NCI-H2107 treated with DMSO at 0.1 percent for 48 hours (cell line): Measurements from ENCODE around the gene ATG5.

Experiments used
- DNase-seq: peaks from one replicate; lab custom pipeline; 2025; ENCODE audit not compliant: unreplicated experiment; lab: John Stamatoyannopoulos, UW

Gene ATG5

DNA sequence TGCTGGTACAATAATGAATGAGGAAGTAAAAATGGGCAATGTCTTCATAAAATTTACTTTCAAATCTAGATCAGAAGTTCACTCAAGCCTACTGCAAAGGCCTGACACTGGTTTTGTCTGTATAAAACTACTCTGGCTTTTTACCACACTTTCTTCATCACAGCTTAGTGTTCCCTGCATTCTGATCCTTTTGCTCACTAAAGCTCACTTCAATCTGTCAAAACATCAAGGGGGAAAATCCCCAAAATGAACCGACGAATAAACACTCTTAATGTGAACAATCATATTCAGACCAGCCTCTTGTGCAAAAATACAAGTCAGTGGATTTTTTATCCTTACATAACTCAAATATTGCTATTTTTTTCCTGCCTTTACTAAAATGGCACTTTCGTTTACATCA lies 140.9 kb downstream of the ATG5 start:
- DNase-seq, result no peak

DNA sequence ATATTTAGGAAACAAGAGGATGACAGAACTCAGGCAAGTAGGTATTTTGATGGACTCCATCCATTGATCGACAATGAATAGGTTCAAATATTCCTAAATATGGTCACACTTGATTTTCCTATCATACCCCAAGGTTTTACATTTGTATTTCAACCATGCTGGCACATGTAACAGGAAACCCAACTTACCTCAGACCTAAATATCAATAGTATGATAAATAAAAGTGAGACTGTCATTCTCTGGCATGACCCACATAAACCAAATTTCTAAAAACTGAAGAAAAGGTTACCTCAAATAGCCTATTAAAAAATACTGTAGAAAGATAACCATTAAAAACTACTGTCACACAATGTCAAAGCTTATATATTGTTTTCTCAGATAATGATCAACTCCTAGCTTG lies 142.1 kb downstream of the ATG5 start:
- DNase-seq, result no peak

DNA sequence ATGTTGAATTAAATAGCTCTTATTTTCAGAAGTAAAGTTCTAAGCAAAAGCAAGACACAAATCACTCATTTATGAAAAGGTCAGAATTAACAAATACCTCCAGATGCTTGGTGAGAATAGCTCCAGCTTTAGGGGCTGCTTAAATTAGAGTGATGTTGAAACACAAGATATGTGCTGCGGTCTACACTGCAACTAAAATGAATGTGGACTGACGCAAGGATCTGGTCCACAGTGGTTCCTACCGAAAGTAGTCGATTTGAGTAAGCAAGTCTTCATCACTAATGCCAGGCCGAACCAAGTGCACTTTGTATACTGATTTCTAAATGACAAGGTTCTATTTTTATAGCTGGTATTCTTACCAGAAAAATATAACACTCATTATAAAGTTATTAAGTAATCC lies 143.1 kb downstream of the ATG5 start:
- no peak for DNase-seq

DNA sequence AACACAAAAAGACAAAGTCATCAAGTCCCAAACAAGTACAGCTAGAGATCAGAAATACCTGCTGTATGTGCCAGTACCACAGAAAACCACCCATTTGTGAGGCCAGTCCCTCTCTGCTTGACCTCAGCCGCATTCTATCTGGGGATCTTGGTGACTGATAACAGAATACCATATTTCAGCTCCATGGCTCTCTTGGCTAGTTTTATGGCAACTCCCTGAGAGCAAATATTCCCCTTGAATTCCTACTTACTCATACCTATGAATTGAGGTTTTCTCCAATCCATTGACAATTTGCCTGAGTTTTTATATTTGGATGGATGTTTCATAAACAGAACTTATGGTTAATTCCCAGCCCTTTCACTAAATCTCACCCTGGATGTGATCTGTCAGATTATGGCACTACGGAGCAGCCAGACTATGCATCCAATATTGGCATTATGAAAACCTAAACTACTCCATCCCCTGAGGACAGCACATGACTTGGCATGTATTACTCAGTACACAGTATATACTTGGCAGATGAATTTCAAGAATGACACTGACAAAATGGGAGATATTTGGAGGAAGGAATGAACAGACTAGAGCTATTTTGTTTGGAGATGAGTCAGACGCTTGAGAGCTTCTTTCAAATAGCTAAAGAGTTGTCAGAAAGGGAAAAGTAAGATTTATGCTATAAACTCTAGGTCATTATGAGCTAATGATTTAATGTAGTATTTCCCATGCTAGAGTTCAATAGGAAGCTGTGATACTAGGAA lies 143.7 kb downstream of the ATG5 start:
- DNase-seq, result no peak

DNA sequence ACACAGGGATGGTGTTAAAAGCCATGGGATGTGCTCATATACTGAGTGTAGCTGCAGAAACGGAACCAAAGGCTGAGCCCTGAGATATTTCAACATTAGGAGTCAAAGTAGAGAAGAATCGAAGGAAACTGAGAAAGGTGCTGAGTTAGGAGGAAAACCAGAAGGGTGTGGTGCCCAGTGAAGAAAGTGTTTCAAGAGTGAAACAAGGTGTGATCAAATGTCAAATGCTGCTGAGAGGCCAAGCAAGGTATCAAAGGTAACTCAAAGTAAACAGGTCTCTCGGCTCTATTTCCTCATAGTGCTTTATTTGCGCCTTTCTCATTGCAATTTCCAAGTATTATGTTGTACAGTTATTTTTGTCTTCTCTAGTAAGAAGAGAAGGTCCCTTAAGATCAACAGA lies 145.4 kb downstream of the ATG5 start:
- no peak for DNase-seq

DNA sequence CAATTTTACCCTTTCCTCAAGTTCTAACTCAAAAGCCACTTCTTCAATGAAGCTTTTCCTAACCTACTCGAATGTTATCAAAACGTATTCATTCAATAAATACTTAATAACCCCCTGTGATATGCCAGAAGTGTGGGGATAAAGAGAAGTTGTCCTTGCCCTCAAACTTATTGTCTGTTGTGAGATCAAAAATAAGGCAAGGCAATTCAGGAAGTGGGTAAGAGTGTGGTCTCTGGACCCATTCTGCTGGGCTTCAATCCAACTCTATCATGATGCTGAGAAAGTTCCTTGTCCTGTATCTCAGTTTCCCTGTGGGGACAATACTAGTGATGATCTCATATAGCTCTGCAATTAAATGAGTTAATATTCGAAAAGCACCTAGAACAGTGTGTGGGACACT lies 146.7 kb downstream of the ATG5 start:
- no peak for DNase-seq

DNA sequence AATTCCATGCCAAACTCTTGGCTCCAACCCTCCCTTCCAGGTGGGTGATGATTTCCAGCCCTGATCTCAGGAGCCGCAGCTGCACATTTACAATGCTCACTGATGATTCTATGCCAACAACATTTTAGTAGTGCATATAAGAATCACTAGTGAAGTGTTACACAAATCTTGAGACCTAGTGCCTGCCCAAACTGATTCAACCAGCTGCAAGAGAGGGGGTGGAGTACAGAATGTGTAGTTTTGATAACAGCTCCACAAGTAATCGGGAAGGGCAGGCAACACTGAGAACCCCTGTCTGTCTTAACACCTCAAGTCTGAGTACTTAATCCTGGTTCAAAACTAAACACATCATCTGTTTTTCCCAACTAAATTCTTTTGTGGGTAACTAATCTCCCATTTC lies 147.8 kb downstream of the ATG5 start:
- DNase-seq, result no peak

DNA sequence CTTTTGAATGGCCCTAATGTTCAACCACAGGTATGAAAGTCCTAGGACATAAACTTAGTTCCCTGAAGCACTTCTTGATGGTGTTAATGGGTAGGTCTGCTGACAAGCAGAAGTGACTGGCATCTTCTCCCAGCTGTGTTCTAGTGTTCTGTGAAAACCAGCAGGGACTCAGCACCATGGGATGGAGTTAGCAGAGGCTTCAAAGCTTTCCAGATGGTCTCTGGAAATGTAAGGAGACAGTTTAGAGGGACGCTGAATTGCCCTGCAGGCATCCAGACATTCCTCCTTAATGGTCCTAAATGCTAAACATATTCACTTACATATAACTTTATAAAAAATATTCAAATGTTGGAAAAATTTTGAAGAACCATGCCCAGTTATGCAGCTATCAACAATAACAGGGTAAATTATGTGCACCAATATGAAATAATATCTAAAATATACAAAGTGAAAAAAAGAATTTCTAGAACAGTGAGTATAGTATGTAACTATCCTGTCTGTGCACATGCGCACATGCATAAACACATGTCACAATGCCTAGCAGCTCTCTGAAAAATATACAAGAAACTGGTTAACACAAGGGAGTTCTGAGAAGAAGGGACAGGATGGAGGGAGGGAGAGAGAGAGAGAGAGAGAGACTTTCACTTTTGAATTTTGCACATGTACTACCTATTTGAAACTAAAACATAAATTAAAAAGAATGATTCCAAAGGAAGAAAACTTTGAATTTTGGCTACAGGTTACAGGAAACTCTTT lies 152.3 kb downstream of the ATG5 start:
- no peak for DNase-seq

DNA sequence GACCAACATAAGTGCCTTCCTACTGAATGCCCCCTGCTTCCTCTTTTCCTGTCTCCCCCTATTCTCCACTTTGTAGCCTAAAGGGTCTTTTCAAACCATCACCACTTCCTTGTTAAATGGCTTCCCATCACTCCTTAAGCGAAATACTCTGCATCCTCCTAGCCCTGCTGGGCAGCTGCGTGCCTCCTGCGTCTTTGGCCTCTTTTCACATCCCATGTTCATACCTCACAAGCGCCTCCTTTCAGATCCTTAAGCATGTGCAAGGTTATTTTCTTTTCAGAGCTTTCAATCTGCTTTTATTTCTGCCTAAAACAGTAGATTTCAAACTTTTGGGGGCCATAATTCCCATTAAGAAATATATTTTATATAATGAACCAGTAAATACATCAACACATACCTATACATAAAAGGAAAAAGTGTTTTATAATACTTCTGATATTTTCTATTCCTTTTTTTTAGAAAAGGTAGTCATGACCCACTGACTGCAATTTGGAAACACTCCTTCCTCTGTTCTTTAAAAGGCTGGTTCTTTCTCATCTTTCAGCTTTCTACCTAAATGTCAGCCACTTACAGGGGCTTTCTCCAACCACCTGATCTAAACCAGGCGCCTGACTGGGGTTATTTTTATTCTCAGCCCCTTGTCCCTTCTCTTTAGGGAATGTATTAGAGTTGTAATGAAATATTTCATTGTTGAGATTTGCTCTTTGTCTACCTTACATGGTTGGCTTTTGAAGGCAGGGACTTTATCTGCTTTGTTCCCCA lies 155.3 kb downstream of the ATG5 start:
- no peak for DNase-seq

DNA sequence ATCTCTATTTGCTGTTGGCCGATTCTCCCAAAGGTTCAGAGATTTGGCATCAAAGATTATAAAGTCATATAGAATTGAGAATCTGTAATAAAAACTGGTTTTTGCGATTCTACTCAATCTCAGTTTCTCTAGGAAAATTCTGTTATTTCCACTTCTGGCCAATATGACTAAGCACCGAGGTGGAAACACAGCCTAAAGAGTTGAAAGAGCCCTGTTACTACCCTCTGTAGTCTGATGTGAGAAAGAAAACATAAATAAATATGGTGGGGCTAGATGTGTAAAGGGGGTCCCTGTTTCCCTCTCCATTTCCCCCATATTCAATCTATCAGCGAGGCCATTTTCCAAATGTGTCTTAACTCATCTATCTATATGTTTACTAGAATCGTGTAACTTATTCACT lies 156.0 kb downstream of the ATG5 start:
- no peak for DNase-seq

DNA sequence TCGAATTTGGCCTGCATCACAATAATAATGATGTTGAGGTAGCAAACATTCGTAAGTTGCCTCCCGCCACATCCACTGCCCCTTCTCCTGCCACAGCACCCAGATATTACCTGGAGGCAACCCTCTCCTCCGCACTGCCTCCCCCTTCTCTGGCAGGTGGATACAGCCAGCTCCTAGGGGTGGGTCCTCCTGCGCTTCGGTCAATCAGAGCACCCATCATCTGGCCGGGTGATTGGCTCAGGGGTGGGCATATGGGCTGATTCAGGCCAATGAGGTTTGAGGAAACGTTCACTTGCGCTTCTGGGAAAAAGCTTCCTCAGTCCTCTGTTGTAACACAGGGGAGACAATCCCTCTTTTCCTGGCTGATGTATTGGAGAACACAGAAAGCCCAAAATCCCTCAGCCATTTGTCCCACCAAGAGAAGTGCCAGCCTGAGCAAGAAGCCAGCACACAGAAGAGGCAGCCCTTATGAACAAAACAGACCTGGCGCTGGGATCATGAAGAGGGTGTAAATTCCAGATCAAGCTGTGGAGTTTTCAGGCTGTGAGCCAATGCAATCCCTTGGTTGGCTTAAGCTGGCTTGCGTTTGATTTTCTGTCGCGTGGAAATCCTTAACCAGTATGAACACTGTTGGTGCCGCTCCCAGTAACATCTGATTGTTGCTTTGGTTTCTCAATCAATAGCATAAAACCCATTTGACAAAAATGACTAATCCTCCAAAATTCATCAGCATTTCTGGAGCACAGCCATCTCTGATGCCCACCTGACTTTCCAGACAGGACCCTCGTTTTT lies 157.3 kb downstream of the ATG5 start:
- no peak for DNase-seq

DNA sequence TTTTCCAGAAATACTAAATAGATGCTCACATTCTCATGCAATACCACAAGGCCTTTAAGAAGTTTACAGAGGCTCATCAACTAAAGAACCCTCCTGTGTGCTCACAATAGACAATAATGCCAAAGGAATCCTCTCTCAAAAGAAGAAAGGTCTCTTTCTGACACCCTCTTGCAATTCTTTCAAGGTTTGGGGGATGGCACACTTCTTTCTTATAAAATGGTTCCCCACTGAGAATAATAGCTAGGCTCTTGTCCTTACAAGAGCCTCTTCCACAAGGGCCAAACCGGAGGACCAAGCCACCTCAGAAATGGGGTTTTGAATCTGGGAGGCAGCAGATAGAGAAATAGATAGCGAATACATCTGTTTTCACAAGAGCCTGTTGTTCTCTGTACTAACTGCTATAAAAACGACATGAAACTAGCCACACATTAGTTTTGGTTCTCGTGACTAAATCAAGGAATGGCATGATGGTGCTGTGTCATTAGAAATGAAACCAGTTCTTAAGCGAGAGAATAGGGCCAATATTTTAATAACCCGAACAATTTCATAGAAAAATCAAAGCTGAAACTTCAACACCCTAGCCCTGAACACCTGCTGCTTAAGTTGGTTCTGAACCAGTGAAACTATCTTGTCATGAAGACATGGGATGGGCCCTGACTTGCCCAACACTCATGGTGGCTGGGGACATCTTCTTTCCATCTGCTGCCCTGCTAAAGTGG lies 158.3 kb downstream of the ATG5 start:
- no peak for DNase-seq

DNA sequence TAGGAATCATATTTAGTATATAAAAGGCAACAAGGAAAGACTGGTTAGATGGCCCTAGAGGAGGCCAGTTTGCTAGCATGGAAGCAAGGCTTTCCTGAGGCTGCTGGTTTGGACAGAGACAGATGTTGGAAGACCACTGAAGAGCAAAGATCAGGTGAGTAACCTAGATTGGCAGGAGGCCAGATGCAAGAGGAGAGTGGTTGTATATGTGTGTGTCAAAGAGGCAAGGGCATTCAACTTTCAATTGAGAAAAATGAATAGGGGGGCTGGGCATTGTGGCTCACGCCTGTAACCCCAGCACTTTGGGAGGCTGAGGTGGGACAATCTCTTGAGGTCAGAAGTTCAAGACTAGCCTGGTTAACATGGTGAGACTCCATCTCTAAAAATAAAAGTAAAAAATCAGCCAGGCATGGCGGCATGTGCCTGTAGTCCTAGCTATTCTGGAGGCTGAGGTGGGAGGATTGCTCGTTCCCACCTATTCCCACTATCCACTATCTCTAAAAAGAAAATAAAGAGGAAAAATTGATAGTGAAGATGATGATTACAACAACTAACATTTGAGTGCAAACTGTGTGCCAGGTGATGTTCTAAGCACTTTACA lies 159.6 kb downstream of the ATG5 start:
- DNase-seq, result no peak

DNA sequence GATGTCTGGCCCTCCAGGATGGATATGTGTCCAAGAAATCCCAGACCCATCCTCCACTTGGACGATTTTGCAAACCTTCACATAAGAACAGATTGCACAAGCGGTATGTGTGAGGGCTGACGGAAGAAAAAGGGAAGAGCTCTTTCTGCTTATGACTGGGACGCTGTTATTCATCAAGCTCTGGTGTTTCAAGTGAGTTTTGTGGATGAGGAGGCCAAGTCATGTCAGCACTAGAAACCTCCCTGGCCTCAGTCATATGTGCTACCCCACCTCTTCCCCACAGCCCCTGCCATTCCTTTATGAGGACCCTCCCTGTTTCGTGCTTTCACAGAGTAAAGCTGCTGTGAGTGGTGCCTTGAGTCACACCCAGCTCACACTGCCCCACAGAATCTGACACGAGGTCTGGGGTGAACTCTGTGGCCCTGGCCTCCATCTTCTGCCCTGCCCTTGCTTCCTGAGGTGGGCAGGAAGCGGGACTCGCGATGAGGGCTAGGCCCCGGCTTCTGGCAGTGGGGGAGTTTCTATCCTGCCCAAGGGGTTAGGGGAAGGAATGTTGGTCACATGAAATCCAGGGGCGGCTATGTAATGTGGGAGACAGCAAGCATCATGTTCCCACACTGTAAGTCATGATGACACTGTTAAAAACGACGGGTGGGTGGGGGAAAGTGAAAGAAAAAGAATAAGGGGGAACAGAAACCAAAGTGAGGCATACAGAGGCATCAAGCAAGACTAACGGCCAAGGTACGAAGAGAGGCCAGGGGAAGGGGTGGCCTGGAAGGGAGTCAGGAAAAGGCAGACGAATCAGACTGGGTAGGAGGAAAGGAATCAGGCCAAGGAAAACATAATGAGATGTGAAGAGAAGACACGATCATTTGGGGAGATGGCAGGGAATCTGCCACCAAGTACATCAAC lies 161.3 kb downstream of the ATG5 start:
- DNase-seq, result no peak

DNA sequence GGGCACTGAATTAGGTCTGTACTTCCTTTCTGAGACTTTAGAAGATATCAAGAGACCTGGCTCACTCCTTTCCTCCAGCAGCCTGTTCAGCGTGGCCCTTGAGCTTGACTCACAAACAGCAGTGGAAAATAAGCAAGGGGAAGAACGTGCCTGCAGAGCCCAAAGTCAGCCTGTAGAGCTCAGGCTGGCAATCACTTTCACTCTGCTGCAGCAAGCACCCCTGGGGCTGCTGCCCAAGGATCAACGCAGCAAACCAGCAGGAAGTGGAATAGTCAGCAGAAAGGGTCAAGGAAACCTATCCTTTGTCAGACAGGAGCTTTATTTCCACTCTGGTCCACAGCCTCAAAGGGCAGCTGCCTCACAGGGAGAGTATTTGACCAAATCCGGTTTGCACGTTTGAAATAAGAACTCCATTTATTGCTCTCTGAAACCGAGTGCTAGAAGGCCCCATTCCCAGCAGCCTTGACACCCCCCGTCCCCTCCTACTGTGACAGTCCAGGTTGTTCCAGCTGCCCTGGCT lies 162.1 kb downstream of the ATG5 start:
- DNase-seq, result no peak

DNA sequence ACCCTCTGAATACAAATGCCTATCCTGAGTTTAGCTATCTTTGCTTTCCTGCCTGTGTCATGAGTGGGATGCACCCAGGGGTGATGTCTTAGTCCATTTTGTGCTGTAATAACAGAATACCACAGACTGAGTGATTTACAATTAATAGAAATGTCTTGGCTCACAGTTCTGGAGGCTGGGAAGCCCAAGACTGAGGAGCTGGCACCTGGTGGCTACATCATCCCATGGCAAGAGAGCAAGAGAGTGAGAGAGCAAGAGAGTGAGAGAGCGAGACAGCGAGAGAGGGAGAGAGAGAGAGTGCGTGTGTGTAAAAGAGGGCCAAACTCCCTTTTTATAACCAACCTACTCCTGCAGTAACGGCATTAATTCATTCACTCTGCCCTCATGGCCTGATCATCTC lies 162.6 kb downstream of the ATG5 start:
- no peak for DNase-seq

DNA sequence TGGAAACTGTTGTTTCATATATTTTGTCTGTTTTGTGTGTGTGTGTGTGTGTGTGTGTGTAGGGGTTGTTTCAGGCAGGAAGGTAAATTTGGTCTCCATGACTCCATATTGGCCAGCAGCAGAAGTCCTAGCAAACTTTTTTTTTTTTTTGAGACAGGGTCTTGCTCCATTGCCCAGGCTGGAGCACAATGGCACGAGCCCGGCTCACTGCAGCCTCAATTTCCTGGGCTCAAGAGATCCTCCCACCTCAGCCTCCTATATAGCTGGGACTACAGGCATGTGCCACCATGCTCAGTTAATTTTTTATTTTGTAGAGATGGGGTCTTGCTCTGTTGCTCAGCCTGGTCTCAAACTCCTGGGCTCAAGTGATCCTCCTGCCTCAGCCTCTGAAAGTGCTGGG lies 163.7 kb downstream of the ATG5 start:
- DNase-seq, result no peak

DNA sequence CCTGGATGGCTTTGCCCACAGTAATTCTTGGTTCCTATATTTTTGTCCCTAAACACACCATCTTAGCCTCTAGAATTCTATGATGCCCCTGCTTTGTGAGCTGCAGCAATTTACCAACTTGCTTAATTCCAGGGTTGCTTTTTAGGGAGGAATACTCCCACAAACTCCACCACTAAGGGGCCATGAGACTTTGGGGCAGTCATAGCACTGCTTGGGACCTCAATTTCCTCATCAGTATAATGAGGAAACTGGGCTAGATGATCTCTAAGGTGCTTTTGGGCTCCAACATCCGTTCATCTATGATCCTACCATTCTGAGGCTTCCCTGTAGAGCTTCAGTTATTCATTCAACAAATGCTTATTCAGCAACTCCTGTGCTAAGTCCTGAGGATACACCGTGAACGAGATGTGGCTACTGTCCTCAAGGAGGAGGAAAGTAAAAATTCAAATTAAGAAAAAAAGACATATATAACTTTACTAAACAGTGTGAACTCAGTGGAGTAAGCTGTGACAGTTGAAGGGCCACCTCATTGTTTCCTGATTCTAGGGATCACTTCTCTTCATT lies 164.2 kb downstream of the ATG5 start:
- DNase-seq, result no peak

DNA sequence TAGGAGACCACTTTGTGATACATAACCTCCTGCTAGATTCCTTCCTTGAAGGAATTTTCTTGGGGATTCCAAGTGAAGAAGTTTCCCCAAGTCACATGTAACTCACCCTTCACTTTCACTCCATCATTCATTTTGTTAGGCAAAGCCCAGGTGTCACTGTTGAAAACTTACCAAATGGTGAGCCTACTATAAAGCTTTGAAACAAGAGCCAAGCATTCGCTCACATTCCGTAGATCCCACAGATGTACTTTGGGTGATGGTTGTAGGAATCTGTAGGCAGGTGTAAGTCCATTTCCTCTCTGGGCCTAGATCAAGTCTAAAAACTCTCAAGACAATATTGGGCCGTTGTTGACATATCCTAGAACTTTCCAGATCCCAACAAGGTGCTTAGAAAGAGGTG lies 165.4 kb downstream of the ATG5 start:
- no peak for DNase-seq
